GM12892 (cell line): ENCODE data around the gene TACSTD2.
"Not testable (repeated sequence)": the region's sequence is repeated elsewhere in the genome, so short reads cannot be mapped to it uniquely, and the experiment has no call there.

Experiments
- DNase-seq: peaks from one replicate; pipeline ENCODE4 v3.0.0; 2011; ENCODE audit not compliant: insufficient read length
- FAIRE-seq: peaks from 2 replicates; lab custom pipeline; 2011; peaks lifted over from hg19 to GRCh38; lab: Jason Lieb, UNC
- POLR2A ChIP-seq: IDR thresholded peaks from 2 replicates; pipeline ENCODE4 v1.6.1; 2011; ENCODE audit warnings: low read depth, low read length, control low read depth
- POLR2AphosphoS5 ChIP-seq: IDR thresholded peaks from 2 replicates; pipeline ENCODE4 v1.6.1; 2011; ENCODE audit warnings: low read depth, low read length, control low read depth
- TAF1 ChIP-seq: IDR thresholded peaks from 2 replicates; pipeline ENCODE4 v1.6.1; 2011; ENCODE audit warnings: low read depth, mild to moderate bottlenecking, control low read depth, low read length, borderline replicate concordance

TACSTD2 gene

DNA sequence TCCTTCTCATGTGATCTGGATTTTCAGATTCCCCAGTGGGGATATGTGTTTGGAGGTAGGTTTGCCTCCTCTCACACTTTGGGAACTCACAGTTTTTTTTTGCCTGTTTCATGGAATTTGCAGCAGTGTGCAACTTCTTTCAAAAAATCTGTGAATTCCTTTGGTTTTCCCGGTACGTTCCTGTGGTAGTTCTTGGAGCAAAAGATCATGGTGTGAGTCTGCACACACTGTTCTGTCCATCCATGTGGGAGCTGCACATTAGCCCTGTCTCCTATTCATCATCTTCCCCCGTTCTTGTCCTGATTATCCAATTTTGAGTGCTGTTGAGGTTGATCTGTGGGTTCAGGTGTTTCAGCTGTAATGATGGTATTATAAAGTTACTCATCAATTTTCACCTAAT, 30.3 kb upstream of the TACSTD2 start:
- DNase-seq (no peak), FAIRE-seq (no peak)
- no peak for TF ChIP-seq POLR2A

- not testable (repeated sequence) for FAIRE-seq, DNase-seq
Measured at GRCh38 chr1:58601921-58602320, 24.9 kb upstream of the TACSTD2 start.

DNA sequence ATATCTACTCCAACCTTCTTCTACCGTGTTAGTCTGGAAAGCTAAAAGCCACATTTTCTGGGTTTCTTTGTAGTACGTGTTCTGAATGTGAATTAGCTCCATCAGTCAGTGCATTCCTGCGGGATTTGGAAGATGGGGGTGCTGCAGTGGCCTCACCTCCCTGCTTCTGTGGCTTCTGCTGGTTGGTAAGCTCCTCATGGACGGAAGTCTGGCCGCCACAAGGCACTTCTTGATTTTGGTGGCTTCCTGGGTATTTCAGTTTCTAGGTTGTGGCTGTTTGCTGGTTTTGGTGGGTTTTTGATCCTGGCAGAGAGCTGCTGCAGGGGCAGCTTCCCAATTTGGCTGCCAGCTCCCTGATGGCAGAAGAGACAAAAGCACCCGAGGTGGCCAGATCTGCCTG, 20.9 kb upstream of the TACSTD2 start:
- DNase-seq (no peak), FAIRE-seq (no peak)
- TF ChIP-seq TAF1 = no peak
- no peak for TF ChIP-seq POLR2AphosphoS5
- TF ChIP-seq POLR2A = no peak

DNA sequence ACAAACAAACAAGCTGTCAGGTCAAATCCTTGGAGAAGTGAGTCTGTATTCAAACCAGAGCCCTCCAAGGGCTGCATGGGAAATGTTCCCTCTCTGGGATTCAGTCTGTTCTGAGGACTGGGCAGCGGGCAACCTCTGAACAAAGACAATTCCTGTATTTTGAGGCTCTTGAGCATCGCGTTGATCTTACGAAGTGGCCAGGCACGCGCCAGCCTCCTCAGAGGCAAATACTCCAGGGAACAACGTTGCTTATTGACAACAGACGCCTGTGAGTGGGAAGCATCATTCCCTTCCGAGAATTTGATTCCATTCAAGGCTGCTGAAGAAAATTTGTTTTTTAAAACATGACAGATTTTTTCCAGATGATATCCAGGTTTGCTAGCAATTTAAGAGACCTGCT, 20.0 kb upstream of the TACSTD2 start:
- no peak for DNase-seq

DNA sequence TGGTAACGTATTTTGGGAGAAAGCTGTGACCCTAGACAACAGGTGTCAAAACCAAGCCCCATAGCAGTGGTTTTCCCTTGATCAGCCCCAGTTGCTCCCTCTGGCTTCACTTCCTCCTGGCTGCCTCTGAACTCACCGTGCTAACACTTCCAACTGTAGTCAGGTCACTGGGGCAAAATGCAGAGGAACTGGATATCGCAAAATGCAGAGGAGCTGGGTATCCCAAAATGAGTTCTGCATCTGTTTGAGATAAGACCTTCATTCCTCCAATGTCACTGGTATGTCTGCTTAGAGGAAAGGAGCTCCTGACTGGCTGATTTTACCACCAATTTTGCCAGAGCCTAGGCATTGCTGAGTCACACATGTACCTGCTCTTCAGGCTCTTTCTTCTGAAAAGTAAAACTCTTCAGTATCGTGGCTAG, 19.6 kb upstream of the TACSTD2 start:
- no peak for TF ChIP-seq TAF1
- TF ChIP-seq POLR2A = no peak
- no peak for TF ChIP-seq POLR2AphosphoS5
- DNase-seq (no peak), FAIRE-seq (no peak)

More for the DNA sequence above, 20.0 kb upstream of the TACSTD2 start:
- FAIRE-seq = no peak
- TF ChIP-seq TAF1 (no peak), POLR2A (no peak), POLR2AphosphoS5 (no peak)

DNA sequence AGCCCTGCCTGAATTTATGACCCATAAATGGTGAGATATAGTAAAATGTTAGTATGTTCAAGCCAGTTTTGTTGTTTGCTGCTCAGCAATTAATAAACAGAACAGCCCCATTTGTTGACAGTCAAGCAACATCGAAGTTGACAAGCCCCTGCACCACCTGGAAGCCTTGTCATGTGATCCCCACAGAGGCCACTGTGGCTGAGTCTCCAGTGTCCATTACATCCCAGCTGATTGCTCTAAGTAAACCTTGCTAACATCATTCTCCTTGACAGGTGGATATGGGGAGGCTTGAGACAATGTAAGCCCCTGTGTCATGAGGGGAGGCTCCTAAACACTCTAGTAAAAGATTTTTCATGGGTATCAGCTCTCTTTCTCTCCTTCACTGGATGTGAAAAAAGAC, 17.5 kb upstream of the TACSTD2 start:
- TF ChIP-seq TAF1 (no peak), POLR2A (no peak), POLR2AphosphoS5 (no peak)
- FAIRE-seq = no peak

GRCh38 chr1:58592522-58593134, 15.6 kb upstream of the TACSTD2 start:
- DNase-seq = no peak
- TF ChIP-seq TAF1 = no peak
- FAIRE-seq = no peak

More for the DNA sequence above, 17.5 kb upstream of the TACSTD2 start:
- DNase-seq = no peak

DNA sequence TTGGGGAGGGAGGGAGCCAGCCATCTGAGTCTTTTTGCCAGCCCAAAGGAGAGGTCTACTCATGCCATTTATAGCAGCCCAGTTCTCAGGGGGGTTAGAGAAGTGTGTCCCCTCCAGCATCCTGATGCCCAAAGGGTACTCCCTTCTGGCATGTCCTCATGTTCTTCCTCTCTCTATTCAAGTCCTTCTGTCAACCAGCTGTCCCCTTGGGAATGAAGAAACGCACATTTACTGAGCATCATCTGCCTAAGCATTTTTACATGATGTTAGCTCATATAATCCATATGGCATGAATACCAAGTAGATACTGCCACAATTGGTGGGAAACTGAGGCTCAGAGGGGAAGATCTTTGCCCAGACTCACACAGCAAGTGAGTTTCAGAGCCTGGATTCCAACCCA, 14.8 kb upstream of the TACSTD2 start:
- DNase-seq = no peak
- TF ChIP-seq TAF1 (no peak), POLR2AphosphoS5 (no peak), POLR2A (no peak)
- FAIRE-seq = no peak

GRCh38 chr1:58590019-58590418, 13.0 kb upstream of the TACSTD2 start:
- FAIRE-seq (no peak), DNase-seq (no peak)
- TF ChIP-seq POLR2AphosphoS5 (no peak), TAF1 (no peak), POLR2A (no peak)

- no peak for TF ChIP-seq POLR2AphosphoS5
- no peak for TF ChIP-seq TAF1
- no peak for TF ChIP-seq POLR2A
- FAIRE-seq = no peak
- DNase-seq = no peak
Measured at GRCh38 chr1:58588396-58588795, 11.3 kb upstream of the TACSTD2 start.

DNA sequence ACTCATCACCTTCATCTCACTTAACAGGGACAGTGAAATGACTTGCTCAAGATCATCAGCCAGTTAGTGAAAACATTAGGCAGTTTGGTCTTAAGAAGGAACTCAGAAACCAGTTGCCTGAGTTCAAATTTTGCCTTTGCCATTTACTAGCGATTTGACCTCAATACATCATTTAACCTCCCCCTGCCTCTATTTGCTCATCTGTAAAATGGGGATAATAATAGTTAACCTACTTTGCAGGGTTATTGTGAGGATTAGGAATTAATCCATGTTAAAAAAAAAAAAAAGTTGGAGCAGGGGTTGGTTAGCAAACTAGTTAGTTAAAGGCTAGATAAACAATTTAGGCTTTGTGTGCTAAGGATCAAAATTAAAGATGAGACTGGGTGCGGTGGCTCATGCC, 10.6 kb upstream of the TACSTD2 start:
- DNase-seq (no peak), FAIRE-seq (no peak)
- TF ChIP-seq POLR2A = no peak
- no peak for TF ChIP-seq TAF1
- TF ChIP-seq POLR2AphosphoS5 = no peak

- no peak for DNase-seq
- no peak for FAIRE-seq
- no peak for TF ChIP-seq POLR2AphosphoS5
- no peak for TF ChIP-seq TAF1
- no peak for TF ChIP-seq POLR2A
Measured at GRCh38 chr1:58586271-58586670, 9.2 kb upstream of the TACSTD2 start.

DNA sequence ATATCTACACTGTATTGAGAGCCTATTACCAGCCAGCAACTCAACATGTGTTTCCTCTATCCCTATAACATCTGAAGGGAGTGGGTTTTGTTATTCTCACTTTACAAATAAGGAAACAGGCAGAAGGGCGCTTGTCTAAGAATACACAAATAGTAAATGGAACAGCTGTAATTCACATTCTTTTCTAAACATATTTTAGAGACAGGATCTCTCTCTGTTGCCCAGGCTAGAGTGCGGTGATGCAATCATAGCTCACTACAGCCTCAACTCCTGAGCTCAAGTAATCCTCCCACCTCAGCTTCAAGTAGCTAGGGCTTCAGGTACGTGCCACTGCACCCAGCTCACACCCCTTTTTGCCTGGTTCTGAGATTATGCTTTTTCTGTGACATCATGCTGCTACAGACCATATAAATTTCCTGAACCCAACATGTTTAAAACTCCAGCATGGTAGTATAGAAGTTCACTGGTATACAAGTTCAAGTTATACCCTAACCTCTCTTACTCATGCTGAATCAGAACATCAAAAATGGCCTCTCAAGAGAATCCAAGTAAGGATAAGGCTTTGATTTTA, 8.6 kb upstream of the TACSTD2 start:
- FAIRE-seq (no peak), DNase-seq (no peak)
- TF ChIP-seq POLR2AphosphoS5 (no peak), POLR2A (no peak), TAF1 (no peak)

- TF ChIP-seq POLR2AphosphoS5 = no peak
- no peak for TF ChIP-seq POLR2A
- TF ChIP-seq TAF1 = no peak
- DNase-seq (no peak), FAIRE-seq (no peak)
Measured at GRCh38 chr1:58585166-58585565, 8.1 kb upstream of the TACSTD2 start.
